ENCODE data around the gene FGG. TPM values are rescaled to one million over a fixed set of nuclear protein-coding genes. Genes with fewer than 3 reads are reported as not detected.

Gene FGG
- total RNA-seq, 1 experiment from 2014 or later, result not detected

DNA sequence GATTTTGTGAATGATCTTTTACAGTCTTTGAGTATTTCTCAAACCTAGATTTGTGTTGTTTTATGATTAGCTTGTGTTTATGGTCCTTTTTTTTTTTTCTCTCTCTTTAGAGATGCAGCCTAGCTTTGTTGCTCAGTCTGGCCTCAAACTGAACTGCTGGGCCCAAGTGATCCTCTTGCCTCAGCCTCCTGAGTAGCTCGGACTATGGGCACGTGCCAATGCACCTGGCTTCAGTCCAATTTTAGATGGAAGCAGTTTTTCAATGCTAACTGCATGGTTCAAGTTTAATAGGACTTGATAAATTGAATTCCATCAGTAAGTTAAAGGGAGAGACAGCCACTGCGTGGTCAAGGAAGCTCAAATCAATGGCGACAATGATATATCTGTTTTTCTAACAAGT is 3.8 kb upstream of the FGG start:
- Histone ChIP-seq H3K9me3 (ENCODE audit: insufficient read depth, low read depth) (no peaks in the 10 kb centered on the region), H4K20me1 (ENCODE audit: insufficient read depth) (no peaks in the 10 kb centered on the region), H3K36me3 (ENCODE audit: low read depth) (no peaks in the 10 kb centered on the region), H3K4me3 (no peak overlapping the region), H2AFZ (no peak overlapping the region), H3K4me2 (no peak overlapping the region), H3K9me2 (ENCODE audit: insufficient read depth) (no peaks in the 10 kb centered on the region), H3F3A (ENCODE audit: insufficient read depth, low read depth) (no peaks in the 10 kb centered on the region), H3K27ac (no peak overlapping the region), H3K79me2 (ENCODE audit: low read depth) (no peaks in the 10 kb centered on the region), H3K4me1 (replicated peaks; ENCODE audit: insufficient read depth) (no peaks in the 10 kb centered on the region), H3K27me3 (ENCODE audit: insufficient read depth, low read depth) (no peaks in the 10 kb centered on the region)
- no peak for DNase-seq
- intact Hi-C loops (cut with micrococcal nuclease; ENCODE audit: unreplicated experiment), result no loop called here
- ChIA-PET POLR2A (ENCODE audit: unreplicated experiment) (no interaction called here), CTCF (interaction anchor here (0.6 to 1.0 kb wide), 2 partner anchors 54 to 68 kb away, joined by 3 to 11 read pairs; no protein-coding TSS in a partner anchor)
- no TSS peak for BruUV-seq (replicated peaks)
- TF ChIP-seq, protein P1, sequence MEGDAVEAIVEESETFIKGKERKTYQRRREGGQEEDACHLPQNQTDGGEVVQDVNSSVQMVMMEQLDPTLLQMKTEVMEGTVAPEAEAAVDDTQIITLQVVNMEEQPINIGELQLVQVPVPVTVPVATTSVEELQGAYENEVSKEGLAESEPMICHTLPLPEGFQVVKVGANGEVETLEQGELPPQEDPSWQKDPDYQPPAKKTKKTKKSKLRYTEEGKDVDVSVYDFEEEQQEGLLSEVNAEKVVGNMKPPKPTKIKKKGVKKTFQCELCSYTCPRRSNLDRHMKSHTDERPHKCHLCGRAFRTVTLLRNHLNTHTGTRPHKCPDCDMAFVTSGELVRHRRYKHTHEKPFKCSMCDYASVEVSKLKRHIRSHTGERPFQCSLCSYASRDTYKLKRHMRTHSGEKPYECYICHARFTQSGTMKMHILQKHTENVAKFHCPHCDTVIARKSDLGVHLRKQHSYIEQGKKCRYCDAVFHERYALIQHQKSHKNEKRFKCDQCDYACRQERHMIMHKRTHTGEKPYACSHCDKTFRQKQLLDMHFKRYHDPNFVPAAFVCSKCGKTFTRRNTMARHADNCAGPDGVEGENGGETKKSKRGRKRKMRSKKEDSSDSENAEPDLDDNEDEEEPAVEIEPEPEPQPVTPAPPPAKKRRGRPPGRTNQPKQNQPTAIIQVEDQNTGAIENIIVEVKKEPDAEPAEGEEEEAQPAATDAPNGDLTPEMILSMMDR (conservative IDR thresholded peaks at IDR 0.05), result no peak
- no peak for TF ChIP-seq EZH2 (IDR thresholded peaks at IDR 0.05; ENCODE audit: low read depth)

DNA sequence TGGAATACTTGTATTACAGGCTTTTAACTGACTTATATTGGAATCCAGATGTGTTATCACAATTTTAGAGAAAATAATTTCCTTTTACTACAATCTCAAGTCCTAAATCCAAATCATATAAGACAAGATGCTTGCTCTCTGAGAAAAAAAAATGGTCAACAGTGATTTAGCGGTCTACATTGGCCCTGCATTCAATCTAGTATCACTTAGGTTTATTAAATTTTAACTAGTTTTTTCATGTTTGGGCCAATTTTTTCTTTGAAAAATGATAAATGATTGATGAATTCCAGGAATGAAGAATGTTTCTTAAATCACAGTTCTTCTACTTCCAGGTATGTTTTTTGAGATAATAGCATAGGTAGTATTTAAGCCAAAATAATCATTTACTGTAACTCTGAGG is 2.8 kb upstream of the FGG start:
- BruUV-seq (replicated peaks), result no TSS peak
- TF ChIP-seq, protein P1 (conservative IDR thresholded peaks at IDR 0.05), result no peak
- TF ChIP-seq EZH2 (IDR thresholded peaks at IDR 0.05; ENCODE audit: low read depth), result no peak
- Histone ChIP-seq H4K20me1 (ENCODE audit: insufficient read depth) (no peaks in the 10 kb centered on the region), H3K79me2 (ENCODE audit: low read depth) (no peaks in the 10 kb centered on the region), H3K36me3 (ENCODE audit: low read depth) (no peaks in the 10 kb centered on the region), H3K4me3 (no peak overlapping the region), H3K9me2 (ENCODE audit: insufficient read depth) (no peaks in the 10 kb centered on the region), H2AFZ (no peak overlapping the region), H3K4me1 (replicated peaks; ENCODE audit: insufficient read depth) (no peaks in the 10 kb centered on the region), H3K27me3 (ENCODE audit: insufficient read depth, low read depth) (no peaks in the 10 kb centered on the region), H3F3A (ENCODE audit: insufficient read depth, low read depth) (no peaks in the 10 kb centered on the region), H3K4me2 (no peak overlapping the region), H3K9me3 (ENCODE audit: insufficient read depth, low read depth) (no peaks in the 10 kb centered on the region), H3K27ac (no peak overlapping the region)
- CTCF ChIA-PET, result interaction anchor here (1.0 kb wide), 1 partner anchor 53 kb away, joined by 3 read pairs; no protein-coding TSS in a partner anchor
- DNase-seq, result no peak
- POLR2A ChIA-PET (ENCODE audit: unreplicated experiment), result no interaction called here
- intact Hi-C loops (cut with micrococcal nuclease; ENCODE audit: unreplicated experiment), result no loop called here

DNA sequence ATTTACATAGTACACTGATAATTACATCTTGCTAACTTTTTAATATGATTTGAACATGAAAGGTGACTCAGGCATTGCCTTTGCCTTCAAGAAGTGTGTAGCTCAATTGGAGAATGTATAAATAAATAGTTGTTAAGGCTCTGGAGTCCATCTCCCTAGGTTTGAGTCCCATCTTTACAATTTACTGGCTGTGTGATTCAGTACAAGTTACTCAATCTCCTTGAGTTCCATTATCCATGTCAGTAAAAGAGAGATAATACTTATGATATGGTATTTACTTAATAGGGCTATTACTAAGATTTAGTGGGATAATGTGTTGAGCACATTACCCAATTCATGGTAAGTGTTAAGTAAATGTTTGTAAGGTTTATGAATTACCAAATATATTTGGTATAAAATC is 1.9 kb upstream of the FGG start:
- no peak for TF ChIP-seq EZH2 (IDR thresholded peaks at IDR 0.05; ENCODE audit: low read depth)
- TF ChIP-seq, protein P1 (conservative IDR thresholded peaks at IDR 0.05), result no peak
- no peaks in the 10 kb centered on the region for H3K9me2 ChIP-seq (ENCODE audit: insufficient read depth)
- H3K4me2 ChIP-seq, result no peak overlapping the region
- no peaks in the 10 kb centered on the region for H3K36me3 ChIP-seq (ENCODE audit: low read depth)
- intact Hi-C loops (cut with micrococcal nuclease; ENCODE audit: unreplicated experiment), result no loop called here
- POLR2A ChIA-PET (ENCODE audit: unreplicated experiment), result no interaction called here
- no peaks in the 10 kb centered on the region for H3F3A ChIP-seq (ENCODE audit: insufficient read depth, low read depth)
- no peaks in the 10 kb centered on the region for H4K20me1 ChIP-seq (ENCODE audit: insufficient read depth)
- H3K4me3 ChIP-seq, result no peak overlapping the region
- no TSS peak for BruUV-seq (replicated peaks)
- H3K4me1 ChIP-seq (replicated peaks; ENCODE audit: insufficient read depth), result no peaks in the 10 kb centered on the region
- no peaks in the 10 kb centered on the region for H3K27me3 ChIP-seq (ENCODE audit: insufficient read depth, low read depth)
- H3K27ac ChIP-seq, result no peak overlapping the region
- no peaks in the 10 kb centered on the region for H3K79me2 ChIP-seq (ENCODE audit: low read depth)
- CTCF ChIA-PET, result interaction anchor here (0.6 kb wide), 1 partner anchor 74 kb away, joined by 4 read pairs; no protein-coding TSS in a partner anchor
- DNase-seq, result no peak
- H3K9me3 ChIP-seq (ENCODE audit: insufficient read depth, low read depth), result no peaks in the 10 kb centered on the region
- no peak overlapping the region for H2AFZ ChIP-seq

Data from PC-9 (cell line).